ENCODE measurements around the gene CDK6.

DNA sequence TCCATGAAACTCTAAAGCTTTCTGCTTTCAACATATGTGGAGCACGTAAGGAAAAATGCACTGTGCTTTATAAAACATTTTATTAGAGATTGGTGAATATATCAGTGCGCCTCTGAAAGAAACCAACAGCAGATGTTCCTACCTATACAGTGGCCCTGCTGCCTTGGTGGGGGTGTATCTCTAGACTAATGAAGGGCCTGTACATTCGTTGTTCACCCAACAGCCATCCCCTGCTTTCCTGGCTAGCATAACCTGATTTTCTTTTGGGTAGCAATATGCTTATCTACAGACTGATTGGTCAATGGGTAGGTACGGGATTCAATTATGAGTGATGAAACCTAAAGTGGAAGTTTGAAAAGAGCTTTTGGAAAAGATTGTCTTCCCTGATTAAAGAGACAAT lies 126.5 kb downstream of the CDK6 start:
- no peak for TF ChIP-seq POLR2AphosphoS5 (IDR thresholded peaks at IDR 0.05; ENCODE audit: low read depth)
- TF ChIP-seq EZH2 (IDR thresholded peaks at IDR 0.05; ENCODE audit: low read depth, unreplicated experiment) = no peak
- no peak for TF ChIP-seq CTCF (conservative IDR thresholded peaks at IDR 0.05; ENCODE audit: low read depth in 2 of 2)
- TF ChIP-seq, protein P1, sequence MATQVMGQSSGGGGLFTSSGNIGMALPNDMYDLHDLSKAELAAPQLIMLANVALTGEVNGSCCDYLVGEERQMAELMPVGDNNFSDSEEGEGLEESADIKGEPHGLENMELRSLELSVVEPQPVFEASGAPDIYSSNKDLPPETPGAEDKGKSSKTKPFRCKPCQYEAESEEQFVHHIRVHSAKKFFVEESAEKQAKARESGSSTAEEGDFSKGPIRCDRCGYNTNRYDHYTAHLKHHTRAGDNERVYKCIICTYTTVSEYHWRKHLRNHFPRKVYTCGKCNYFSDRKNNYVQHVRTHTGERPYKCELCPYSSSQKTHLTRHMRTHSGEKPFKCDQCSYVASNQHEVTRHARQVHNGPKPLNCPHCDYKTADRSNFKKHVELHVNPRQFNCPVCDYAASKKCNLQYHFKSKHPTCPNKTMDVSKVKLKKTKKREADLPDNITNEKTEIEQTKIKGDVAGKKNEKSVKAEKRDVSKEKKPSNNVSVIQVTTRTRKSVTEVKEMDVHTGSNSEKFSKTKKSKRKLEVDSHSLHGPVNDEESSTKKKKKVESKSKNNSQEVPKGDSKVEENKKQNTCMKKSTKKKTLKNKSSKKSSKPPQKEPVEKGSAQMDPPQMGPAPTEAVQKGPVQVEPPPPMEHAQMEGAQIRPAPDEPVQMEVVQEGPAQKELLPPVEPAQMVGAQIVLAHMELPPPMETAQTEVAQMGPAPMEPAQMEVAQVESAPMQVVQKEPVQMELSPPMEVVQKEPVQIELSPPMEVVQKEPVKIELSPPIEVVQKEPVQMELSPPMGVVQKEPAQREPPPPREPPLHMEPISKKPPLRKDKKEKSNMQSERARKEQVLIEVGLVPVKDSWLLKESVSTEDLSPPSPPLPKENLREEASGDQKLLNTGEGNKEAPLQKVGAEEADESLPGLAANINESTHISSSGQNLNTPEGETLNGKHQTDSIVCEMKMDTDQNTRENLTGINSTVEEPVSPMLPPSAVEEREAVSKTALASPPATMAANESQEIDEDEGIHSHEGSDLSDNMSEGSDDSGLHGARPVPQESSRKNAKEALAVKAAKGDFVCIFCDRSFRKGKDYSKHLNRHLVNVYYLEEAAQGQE (IDR thresholded peaks at IDR 0.05; ENCODE audit: unreplicated experiment) = no peak
- no peak for TF ChIP-seq EZH2phosphoT487 (IDR thresholded peaks at IDR 0.05; ENCODE audit: unreplicated experiment)
- no peak for TF ChIP-seq NANOG (IDR thresholded peaks at IDR 0.05; ENCODE audit: borderline replicate concordance)
- no peak for TF ChIP-seq ZNF331 (CRISPR knock-in tag; IDR thresholded peaks at IDR 0.05; ENCODE audit: low read depth)
